ENCODE data around the gene ZNF142.

- TF ChIP-seq EP300 (IDR thresholded peaks at IDR 0.05; ENCODE audit: borderline replicate concordance in 1 of 2, low read depth in 2 of 2, low read length in 2 of 2) (no peak), JUN (IDR thresholded peaks at IDR 0.05; ENCODE audit: low read depth, low read length) (no peak)
Measured at GRCh38 chr2:218622606-218623365, 36.6 kb downstream of the ZNF142 start.

All from H1 (cell line).